HepG2 (cell line): ENCODE results near the gene LYSMD1. TPM values are rescaled to one million over a fixed set of nuclear protein-coding genes. Genes with fewer than 3 reads are reported as not detected.

Source experiments
- ATAC-seq: fragments of 200-7000 bp; cut with Tn5 transposase; 3 replicates; pipeline ENCODE4 v1.9.1; 2020; ENCODE audit warnings: mild to moderate bottlenecking, moderate library complexity
- BruUV-seq: library from RNA; stranded (reverse); fragments of 400-500 nt; replicated peaks from 2 replicates; lab custom pipeline; 2021; lab: Mats Ljungman, UMichigan
- CTCF ChIA-PET: fragments of 300-600 bp; formaldehyde crosslinking; extraction: SDS; loops from one replicate; lab custom pipeline; 2021; ENCODE audit warnings: low total read pairs, inconsistent platforms, low intra/inter-chr PET ratio; lab: Yijun Ruan, JAX
- POLR2A ChIA-PET: fragments of 350-600 bp; sonication (Branson Sonifier 250); formaldehyde crosslinking; loops from one replicate; lab custom pipeline; 2020; ENCODE audit warnings: antibody characterized with exemption, inconsistent platforms; lab: Yijun Ruan, JAX
- DNase-seq: peaks from one replicate; pipeline ENCODE4 v3.0.0-alpha.2; 2015; ENCODE audit warnings: low spot score
- FAIRE-seq: peaks from 3 replicates; lab custom pipeline; 2011; peaks lifted over from hg19 to GRCh38; lab: Jason Lieb, UNC
- H2AFZ ChIP-seq: one replicate; pipeline ENCODE4 v1.6.1; 2011; ENCODE audit warnings: low read length, inconsistent platforms
- H3K27ac ChIP-seq: fragments of 300-600 bp; 3 replicates; pipeline ENCODE4 v1.8.0; 2011; ENCODE audit warnings: mixed run types, mild to moderate bottlenecking, mixed read lengths, low read length, inconsistent platforms; ENCODE audit not compliant: insufficient read depth; ENCODE audit errors: extremely low read length
- H3K27me3 ChIP-seq, 2 experiments: fragments of 200-600 bp in 1 of 2; 2 replicates in 1 of 2; 3 replicates in 1 of 2; pipeline versions ENCODE4 v1.6.0 to v1.8.0; 2011; ENCODE audit warnings: low read length in 2 of 2, mild to moderate bottlenecking in 2 of 2, moderate library complexity in 2 of 2, inconsistent platforms in 1 of 2; ENCODE audit not compliant: insufficient read depth in 2 of 2, control insufficient read depth in 1 of 2
- H3K36me3 ChIP-seq, 2 experiments: fragments of 200-600 bp in 1 of 2; replicated peaks in 1 of 2; 2 replicates in 1 of 2; 3 replicates in 1 of 2; pipeline versions ENCODE4 v1.5.1 to v1.8.0; 2011; ENCODE audit warnings: low read length in 2 of 2, inconsistent platforms in 1 of 2; ENCODE audit not compliant: insufficient read depth in 2 of 2, control insufficient read depth in 1 of 2
- H3K4me1 ChIP-seq: 2 replicates; pipeline ENCODE4 v1.5.1; 2012; ENCODE audit warnings: low read length, inconsistent platforms; ENCODE audit not compliant: insufficient read depth
- H3K4me2 ChIP-seq: 2 replicates; pipeline ENCODE4 v1.6.0; 2011; ENCODE audit warnings: low read depth, low read length, inconsistent platforms
- H3K4me3 ChIP-seq, 3 experiments: fragments of 200-600 bp in 1 of 3; sonication (generic), shearing (Covaris generic) in 1 of 3; replicated peaks in 1 of 3; 2 replicates each; pipeline ENCODE4 v1.5.1; 2011 to 2016; ENCODE audit warnings: low read length in 3 of 3, inconsistent platforms in 2 of 3, low read depth in 2 of 3, mild to moderate bottlenecking in 2 of 3, control low read depth in 1 of 3, mixed read lengths in 1 of 3; ENCODE audit not compliant: insufficient read depth in 1 of 3
- H3K79me2 ChIP-seq: one replicate; pipeline ENCODE4 v1.6.1; 2011; ENCODE audit warnings: low read length, inconsistent platforms; ENCODE audit not compliant: insufficient read depth
- H3K9ac ChIP-seq: 2 replicates; pipeline ENCODE4 v1.6.0; 2011; ENCODE audit warnings: mild to moderate bottlenecking, low read depth, low read length, inconsistent platforms; ENCODE audit not compliant: insufficient read depth
- H3K9me3 ChIP-seq: 2 replicates; pipeline ENCODE4 v1.5.1; 2012; ENCODE audit warnings: mild to moderate bottlenecking, low read length
- H4K20me1 ChIP-seq: 2 replicates; pipeline ENCODE4 v1.6.0; 2011; ENCODE audit warnings: inconsistent platforms, mild to moderate bottlenecking, low read length, moderate library complexity; ENCODE audit not compliant: insufficient read depth
- BRF2 ChIP-seq: sonication (generic); formaldehyde crosslinking; IDR thresholded peaks from 2 replicates; pipeline ENCODE4 v1.8.1; 2022; ENCODE audit warnings: mild to moderate bottlenecking, missing genetic modification reagents
- CEBPB ChIP-seq: IDR thresholded peaks from 2 replicates; pipeline ENCODE4 v1.6.1; 2011; ENCODE audit warnings: low read depth, low read length, improper control_type of control experiment, borderline replicate concordance
- CEBPG ChIP-seq: IDR thresholded peaks from 2 replicates; pipeline ENCODE4 v1.6.1; 2016
- HDAC2 ChIP-seq: sonication (generic); formaldehyde crosslinking; IDR thresholded peaks from 2 replicates; pipeline ENCODE4 v1.4.0; 2020; ENCODE audit warnings: missing genetic modification reagents
- HMG20A ChIP-seq: IDR thresholded peaks from 2 replicates; pipeline ENCODE4 v1.6.1; 2016; ENCODE audit warnings: borderline replicate concordance
- HNF1B ChIP-seq: sonication (generic); formaldehyde crosslinking; IDR thresholded peaks from 2 replicates; pipeline ENCODE4 v1.5.1; 2020; ENCODE audit warnings: mild to moderate bottlenecking, moderate library complexity, missing genetic modification reagents
- MEF2D ChIP-seq: sonication (generic); formaldehyde crosslinking; IDR thresholded peaks from 2 replicates; pipeline ENCODE4 v1.5.1; 2020; ENCODE audit warnings: mild to moderate bottlenecking, missing genetic modification reagents
- MLLT10 ChIP-seq: sonication (generic); formaldehyde crosslinking; IDR thresholded peaks from 2 replicates; pipeline ENCODE4 v1.4.0; 2020; ENCODE audit warnings: missing genetic modification reagents
- PATZ1 ChIP-seq: sonication (generic); formaldehyde crosslinking; IDR thresholded peaks from 2 replicates; pipeline ENCODE4 v1.4.0; 2020; ENCODE audit warnings: missing genetic modification reagents
- RBFOX2 ChIP-seq: fragments of 200-400 bp; formaldehyde crosslinking; IDR thresholded peaks from 2 replicates; pipeline ENCODE4 v1.6.1; 2017; ENCODE audit warnings: low read depth, mild to moderate bottlenecking, low read length
- TARDBP ChIP-seq: sonication (generic); formaldehyde crosslinking; IDR thresholded peaks from 2 replicates; pipeline ENCODE4 v1.8.0; 2022; ENCODE audit warnings: mild to moderate bottlenecking, missing genetic modification reagents
- ZNF703 ChIP-seq: sonication (generic); formaldehyde crosslinking; IDR thresholded peaks from 2 replicates; pipeline ENCODE4 v1.5.1; 2020; ENCODE audit warnings: missing genetic modification reagents, mild to moderate bottlenecking, moderate library complexity, borderline replicate concordance
- ZNF737 ChIP-seq: sonication (generic); formaldehyde crosslinking; IDR thresholded peaks from 2 replicates; pipeline ENCODE4 v1.5.0; 2020; ENCODE audit warnings: missing genetic modification reagents, mild to moderate bottlenecking, borderline replicate concordance
- WGBS: methylation state at CpG from one replicate; pipeline ENCODE4 v1.1.6; 2017; ENCODE audit warnings: low lambda C conversion rate; 5-methylcytosine and 5-hydroxymethylcytosine counted together
- in situ Hi-C: cut with HindIII; loops from 2 replicates; pipeline ENCODE4 v1.10.0; 2017; ENCODE audit warnings: low pct_unique_long_range_greater_than_20kb; ENCODE audit not compliant: extremely low pct_ligation_motif_present
- intact Hi-C: fragments of 100-400 bp; cut with micrococcal nuclease; formaldehyde crosslinking; loops from one replicate; pipeline ENCODE4 v1.10.0; 2022; ENCODE audit not compliant: unreplicated experiment
- polyA plus RNA-seq, 8 experiments: library from polyadenylated mRNA; depleted of rRNA in 3 of 8; stranded (reverse) in 7 of 8; unstranded in 1 of 8; fragments of >200 nt; fragmentation: Illumina TruSeq in 4 of 8; extraction: Trizol in 4 of 8; gene quantifications; 2 replicates each; pipeline versions ENCODE4 v1.2.1 to v1.2.3, GENCODE V29; 2011 to 2016; ENCODE audit warnings: low read depth in 4 of 8, missing spikeins in 1 of 8, mixed read lengths in 1 of 8; ENCODE audit not compliant: insufficient read depth in 1 of 8
- total RNA-seq, 5 experiments: library from RNA; depleted of rRNA; stranded (reverse); fragments of >200 nt; fragmentation: Illumina TruSeq; extraction: Trizol; gene quantifications; 2 replicates each; pipeline ENCODE4 v1.2.3, GENCODE V29; 2016; ENCODE audit warnings: low read depth in 1 of 5

LYSMD1 gene
- total and polyA plus RNA-seq, 2 of the 13 experiments (the other 11 are each of a cell fraction or from before 2014, with no cell fraction given) = 3.8 to 4.8 TPM

- TSS peak; percentile 49 for BruUV-seq
- H2AFZ ChIP-seq = no peak overlapping the region
- ATAC-seq = peak; percentile 30
These were observed 896 bp downstream of the LYSMD1 start for GRCh38 chr1:151164732-151165280.

More at GRCh38 chr1:151164732-151165280, 896 bp downstream of the LYSMD1 start:
- Histone ChIP-seq H3K9ac (peak overlapping the region; percentile 93), H3K4me2 (peak overlapping the region; percentile 91), H3K27me3 (peaks cover 0 to 5% of the 10 kb centered on the region in 2 experiments; a peak in 2 of 5 replicates), H3K4me1 (peaks cover 25% of the 10 kb centered on the region), H4K20me1 (no peaks in the 10 kb centered on the region), H3K9me3 (no peaks in the 10 kb centered on the region), H3K36me3 (peaks cover 13 to 17% of the 10 kb centered on the region in 2 experiments), H3K4me3 (peak overlapping the region; percentile 91 to 94 (median 93)), H3K79me2 (peaks cover 17% of the 10 kb centered on the region), H3K27ac (peak overlapping the region; percentile 85)
- under 1% methylated on average over 6 of the region's 11 CpGs for WGBS
- peak; percentile 25 for DNase-seq
- peak; percentile 78 for FAIRE-seq
- intact Hi-C loops (no loop called here), in situ Hi-C loops (no loop called here)
- TF ChIP-seq ZNF703 (CRISPR knock-in tag) (0 out of 2 replicates have a peak, but pooled peaks have one; percentile 6), MLLT10 (no peak), BRF2 (CRISPR knock-in tag) (no peak), CEBPB (peak; percentile 76; the same call in 1 of the 2 replicates), MEF2D (CRISPR knock-in tag) (no peak), PATZ1 (CRISPR knock-in tag) (peak; percentile 67; the same call in 1 of the 2 replicates), CEBPG (peak; percentile 78), HDAC2 (CRISPR knock-in tag) (no peak), ZNF737 (CRISPR knock-in tag) (no peak), TARDBP (CRISPR knock-in tag) (peak; percentile 24; the same call in 1 of the 2 replicates), RBFOX2 (0 out of 2 replicates have a peak, but pooled peaks have one; percentile 19), HMG20A (no peak), HNF1B (0 out of 2 replicates have a peak, but pooled peaks have one; percentile 14)
- ChIA-PET CTCF (no interaction called here), POLR2A (interaction anchor here (0.6 to 2.8 kb wide), 8 partner anchors 9 to 207 kb away, joined by 3 to 25 read pairs (median 4); partner anchors contain the start of genes PSMD4 and VPS72)
